Adrenal gland (tissue), 12 donors: ENCODE data around the gene PIPOX. TPM values are rescaled to one million over a fixed set of nuclear protein-coding genes. Genes with fewer than 3 reads are reported as not detected.

Experiments used
- DNase-seq, 7 donors: peaks; one replicate each; pipeline ENCODE4 v3.0.0-alpha.2; 2019 to 2020
- H3K27ac ChIP-seq, 5 donors: fragments of 200-600 bp; sonication (generic) in 4 of 5; 1 replicate in 3 of 5; 2 replicates in 2 of 5; pipeline versions ENCODE4 v1.5.1 to v1.8.0; 2016 to 2020; ENCODE audit warnings: mild to moderate bottlenecking in 1 of 5
- H3K27me3 ChIP-seq: fragments of 200-600 bp; 2 replicates; pipeline ENCODE4 v1.8.0; 2021
- H3K36me3 ChIP-seq, 2 donors: fragments of 200-600 bp; replicated peaks in 1 of 2; 1 replicate in 1 of 2; 2 replicates in 1 of 2; pipeline versions ENCODE4 v1.5.1 to v1.8.0; 2018 to 2022
- H3K4me1 ChIP-seq, 2 donors: fragments of 200-600 bp; replicated peaks in 1 of 2; 1 replicate in 1 of 2; 2 replicates in 1 of 2; pipeline versions ENCODE4 v1.5.1 to v1.8.0; 2018 to 2021
- H3K4me3 ChIP-seq, 4 donors: fragments of 200-600 bp; sonication (generic) in 3 of 4; one replicate each; pipeline ENCODE4 v1.5.1; 2016 to 2018
- H3K9me3 ChIP-seq, 3 donors: fragments of 200-600 bp; sonication (generic) in 1 of 3; replicated peaks in 1 of 3; 1 replicate in 2 of 3; 2 replicates in 1 of 3; pipeline versions ENCODE4 v1.5.1 to v1.8.0; 2016 to 2021
- CTCF ChIP-seq, 6 experiments: fragments of 450-650 bp in 4 of 6; fragments of 200-600 bp in 2 of 6; sonication (generic) in 1 of 6; IDR thresholded peaks; 1 replicate in 5 of 6; 2 replicates in 1 of 6; pipeline versions ENCODE4 v1.5.1 to v1.8.0; 2016 to 2021; ENCODE audit warnings: antibody characterized with exemption in 6 of 6, mild to moderate bottlenecking in 2 of 6, moderate library complexity in 1 of 6
- POLR2A ChIP-seq, 2 donors: fragments of 450-650 bp; IDR thresholded peaks; one replicate each; pipeline ENCODE4 v1.6.1; 2017; ENCODE audit warnings: antibody characterized with exemption in 2 of 2, mild to moderate bottlenecking in 2 of 2, moderate library complexity in 1 of 2
- WGBS, 4 donors: extraction: QIAGEN DNeasy Blood & Tissue Kit in 2 of 4; methylation state at CpG; one replicate each; pipeline versions ENCODE4 v1.1.5 to v1.1.7; 2013 to 2017; 5-methylcytosine and 5-hydroxymethylcytosine counted together
- intact Hi-C, 2 donors: fragments of 100-400 bp; cut with DNase I; formaldehyde crosslinking; loops; one replicate each; pipeline versions ENCODE4 v1.14.1 to v1.15.0; 2022 to 2023
- polyA plus RNA-seq, 3 donors: library from polyadenylated mRNA; stranded (reverse); fragments of 200-250 nt in 2 of 3; fragments of 350-450 nt in 1 of 3; fragmentation: Illumina TruSeq in 1 of 3; extraction: RNeasy Lipid Tissue Mini Kit (QIAGEN cat#74804) in 1 of 3; gene quantifications; one replicate each; pipeline ENCODE4 v1.2.3, GENCODE V29; 2013 to 2014
- total RNA-seq, 9 donors: library from RNA; depleted of rRNA in 4 of 9; stranded (reverse); fragments of >200 nt in 4 of 9; fragments of 120-200 nt in 1 of 9; fragmentation: NEBNext Ultra II Directional in 1 of 9; extraction: Animal tissue kit (Norgen Biotek cat#: 25700) in 1 of 9; gene quantifications; one replicate each; pipeline versions ENCODE4 v1.1.0 to v1.2.4, GENCODE V29; 2013 to 2023
- donor health status: healthy with polysubstance abuse.
- donor health status: Bipolar disorder and iron deficiency.
- donor health status: DM: yes; HTN: yes; CAD: no.
- donor health status: DM: no; HTN: no; CAD: no.
- donor health status: DM: no; HTN: no; CAD: no.
- donor health status: DM: yes; HTN: yes; CAD: no.

The PIPOX gene
- total and polyA plus RNA-seq, 12 donors = 0.34 to 2.2 (median 1.3) TPM

GRCh38 chr17:29042026-29042678 is 789 bp upstream of the PIPOX start:
- Histone ChIP-seq H3K27ac (peak overlapping the region in 2 of 5 donors; percentile 43 to 67), H3K36me3 (no peaks in the 10 kb centered on the region), H3K27me3 (no peaks in the 10 kb centered on the region), H3K4me3 (no peak overlapping the region), H3K4me1 (peaks cover 17 to 38% of the 10 kb centered on the region in 2 donors), H3K9me3 (no peaks in the 10 kb centered on the region)
- intact Hi-C loops = no loop called here
- no peak for DNase-seq
- WGBS, 4 donors = 81 to 91% (median 83%) methylated on average over 11 of the region's 11 CpGs
- TF ChIP-seq CTCF (IDR thresholded peaks at IDR 0.05) = no peak
- TF ChIP-seq POLR2A (IDR thresholded peaks at IDR 0.05) = no peak

GRCh38 chr17:29043539-29044145 is 701 bp downstream of the PIPOX start:
- TF ChIP-seq POLR2A (IDR thresholded peaks at IDR 0.05) = no peak
- TF ChIP-seq CTCF (IDR thresholded peaks at IDR 0.05) = no peak

GRCh38 chr17:29045026-29045425 is 2.1 kb downstream of the PIPOX start:
- 92 to 100% (median 97%) methylated on average over 2 to 4 of the region's 4 CpGs for WGBS, 4 donors
- intact Hi-C loops = no loop called here
- Histone ChIP-seq H3K36me3 (no peaks in the 10 kb centered on the region), H3K9me3 (no peaks in the 10 kb centered on the region), H3K4me3 (no peak overlapping the region), H3K27ac (no peak overlapping the region), H3K4me1 (peaks cover 17 to 31% of the 10 kb centered on the region in 2 donors), H3K27me3 (no peaks in the 10 kb centered on the region)
- no peak for DNase-seq
- TF ChIP-seq POLR2A (IDR thresholded peaks at IDR 0.05) = no peak
- no peak for TF ChIP-seq CTCF (IDR thresholded peaks at IDR 0.05)

More at GRCh38 chr17:29043539-29044145, 701 bp downstream of the PIPOX start:
- 53 to 64% (median 57%) methylated on average over 3 of the region's 3 CpGs for WGBS, 4 donors
- H3K36me3 ChIP-seq = no peaks in the 10 kb centered on the region
- no peaks in the 10 kb centered on the region for H3K9me3 ChIP-seq
- intact Hi-C loops = no loop called here
- H3K27me3 ChIP-seq = no peaks in the 10 kb centered on the region
- H3K4me1 ChIP-seq = peaks cover 17 to 31% of the 10 kb centered on the region in 2 donors
- H3K27ac ChIP-seq = peak overlapping the region in 2 of 5 donors; percentile 43 to 50
- DNase-seq = no peak
- no peak overlapping the region for H3K4me3 ChIP-seq

GRCh38 chr17:29045734-29046472 is 3.0 kb downstream of the PIPOX start:
- no peaks in the 10 kb centered on the region for H3K36me3 ChIP-seq
- TF ChIP-seq POLR2A (IDR thresholded peaks at IDR 0.05) (no peak), CTCF (IDR thresholded peaks at IDR 0.05) (no peak)
- H3K4me3 ChIP-seq = no peak overlapping the region
- no peaks in the 10 kb centered on the region for H3K9me3 ChIP-seq
- WGBS, 4 donors = 56 to 65% (median 61%) methylated on average over 7 of the region's 7 CpGs
- DNase-seq = no peak
- no peaks in the 10 kb centered on the region for H3K27me3 ChIP-seq
- intact Hi-C loops = no loop called here
- H3K4me1 ChIP-seq = peaks cover 17 to 31% of the 10 kb centered on the region in 2 donors
- no peak overlapping the region for H3K27ac ChIP-seq
